Mesendoderm (in vitro differentiated cells): ENCODE data around the gene CD1E.
"Not testable (repeated sequence)": the region's sequence is repeated elsewhere in the genome, so short reads cannot be mapped to it uniquely, and the experiment has no call there.

Experiments
- DNase-seq: peaks from one replicate; pipeline ENCODE4 v3.0.0; 2013
- H2AK5ac ChIP-seq: 2 replicates; pipeline ENCODE4 v1.6.1; 2013; ENCODE audit warnings: low read length, inconsistent platforms
- H2BK120ac ChIP-seq: 2 replicates; pipeline ENCODE4 v1.6.1; 2013; ENCODE audit warnings: low read depth, mild to moderate bottlenecking, low read length, moderate library complexity, mixed read lengths
- H2BK15ac ChIP-seq: replicated peaks from 2 replicates; pipeline ENCODE4 v1.6.1; 2013; ENCODE audit warnings: low read depth, mild to moderate bottlenecking, moderate library complexity
- H2BK5ac ChIP-seq: 2 replicates; pipeline ENCODE4 v1.6.1; 2013; ENCODE audit warnings: low read length, inconsistent platforms
- H3K18ac ChIP-seq: 2 replicates; pipeline ENCODE4 v1.6.1; 2013; ENCODE audit warnings: mild to moderate bottlenecking, low read length, mixed read lengths
- H3K23ac ChIP-seq: one replicate; pipeline ENCODE4 v1.6.1; 2013; ENCODE audit warnings: low read length
- H3K27ac ChIP-seq: 2 replicates; pipeline ENCODE4 v1.5.1; 2013; ENCODE audit warnings: low read depth, mild to moderate bottlenecking, inconsistent platforms, low read length, moderate library complexity
- H3K27me3 ChIP-seq: 2 replicates; pipeline ENCODE4 v1.6.1; 2013; ENCODE audit warnings: low read length, control low read depth, mild to moderate bottlenecking, inconsistent platforms; ENCODE audit not compliant: insufficient read depth, poor library complexity
- H3K36me3 ChIP-seq: 2 replicates; pipeline ENCODE4 v1.6.1; 2013; ENCODE audit warnings: low read length, inconsistent platforms; ENCODE audit not compliant: control insufficient read depth, insufficient read depth
- H3K4ac ChIP-seq: one replicate; pipeline ENCODE4 v1.6.1; 2013; ENCODE audit warnings: low read depth, mild to moderate bottlenecking, low read length, moderate library complexity
- H3K4me1 ChIP-seq: 2 replicates; pipeline ENCODE4 v1.6.1; 2013; ENCODE audit warnings: low read depth, low read length, inconsistent platforms; ENCODE audit not compliant: control insufficient read depth
- H3K4me2 ChIP-seq: 2 replicates; pipeline ENCODE4 v1.6.1; 2013; ENCODE audit warnings: low read length
- H3K4me3 ChIP-seq: 2 replicates; pipeline ENCODE4 v1.5.1; 2013; ENCODE audit warnings: mild to moderate bottlenecking, low read length
- H3K56ac ChIP-seq: one replicate; pipeline ENCODE4 v1.6.1; 2013; ENCODE audit warnings: low read length
- H3K79me1 ChIP-seq: 2 replicates; pipeline ENCODE4 v1.6.1; 2013; ENCODE audit warnings: low read length, inconsistent platforms
- H3K79me2 ChIP-seq: 2 replicates; pipeline ENCODE4 v1.6.1; 2013; ENCODE audit warnings: mild to moderate bottlenecking, low read length; ENCODE audit not compliant: control insufficient read depth, insufficient read depth
- H3K9ac ChIP-seq: 2 replicates; pipeline ENCODE4 v1.6.1; 2013; ENCODE audit warnings: low read length, inconsistent platforms
- H4K5ac ChIP-seq: one replicate; pipeline ENCODE4 v1.6.1; 2013; ENCODE audit warnings: low read length
- H4K8ac ChIP-seq: one replicate; pipeline ENCODE4 v1.6.1; 2013; ENCODE audit warnings: low read depth, mild to moderate bottlenecking, control low read depth, low read length, moderate library complexity
- WGBS: extraction: QIAGEN DNeasy Blood & Tissue Kit; methylation state at CpG from one replicate; pipeline ENCODE4 v1.1.7; 2013; ENCODE audit warnings: low lambda C conversion rate, missing lambda C conversion rate; ENCODE audit not compliant: insufficient coverage; ENCODE audit errors: extremely low coverage; 5-methylcytosine and 5-hydroxymethylcytosine counted together

Gene CD1E

DNA sequence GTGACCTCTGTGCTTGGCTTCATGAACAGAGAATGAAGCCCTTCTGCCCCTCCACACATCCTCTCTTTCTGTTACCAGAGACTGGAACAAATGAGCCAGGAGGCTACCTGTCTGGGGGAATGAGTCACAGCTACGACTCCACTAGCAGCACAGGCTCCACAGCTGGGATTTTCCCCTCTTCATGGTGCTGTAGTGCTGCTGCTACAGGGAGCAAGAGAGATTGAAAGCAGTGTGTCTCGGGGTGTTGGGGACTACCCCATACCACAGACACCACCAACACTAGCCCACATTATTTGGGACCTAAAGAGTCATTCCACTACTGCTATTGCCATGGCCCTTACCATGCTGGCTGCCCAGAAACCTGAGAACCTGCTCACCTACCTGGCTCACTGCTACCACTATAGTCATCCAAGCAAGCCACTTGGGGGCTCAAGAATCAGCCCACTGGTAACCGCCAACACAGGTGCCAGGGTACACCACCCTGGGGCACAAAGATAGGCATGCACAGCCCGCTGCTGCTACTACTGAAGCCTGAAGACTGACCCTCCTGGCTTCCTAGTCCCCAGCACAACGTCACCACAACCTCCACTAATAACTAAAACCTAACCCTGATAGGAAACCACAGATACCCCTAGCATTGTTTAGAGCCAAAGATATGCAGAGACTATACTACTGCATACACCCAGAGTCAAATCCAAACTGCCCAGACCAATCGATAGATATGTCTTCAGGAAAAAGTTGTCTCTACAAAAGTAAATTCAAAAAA, 17.7 kb downstream of the CD1E start:
- Histone ChIP-seq H3K4me2 (no peak overlapping the region), H3K9ac (no peak overlapping the region), H3K56ac (no peak overlapping the region), H4K5ac (no peak overlapping the region), H3K79me1 (no peaks in the 10 kb centered on the region), H3K18ac (no peak overlapping the region), H4K8ac (no peak overlapping the region), H3K27me3 (no peaks in the 10 kb centered on the region), H3K4me3 (no peak overlapping the region), H2BK5ac (no peak overlapping the region), H3K79me2 (no peaks in the 10 kb centered on the region), H2AK5ac (no peak overlapping the region), H3K36me3 (no peaks in the 10 kb centered on the region), H2BK15ac (no peak overlapping the region), H3K27ac (no peak overlapping the region), H2BK120ac (no peak overlapping the region), H3K4ac (no peak overlapping the region), H3K23ac (no peak overlapping the region), H3K4me1 (no peaks in the 10 kb centered on the region)
- WGBS = no CpG with 5 or more reads among the region's 6 CpGs
- DNase-seq = no peak

DNA sequence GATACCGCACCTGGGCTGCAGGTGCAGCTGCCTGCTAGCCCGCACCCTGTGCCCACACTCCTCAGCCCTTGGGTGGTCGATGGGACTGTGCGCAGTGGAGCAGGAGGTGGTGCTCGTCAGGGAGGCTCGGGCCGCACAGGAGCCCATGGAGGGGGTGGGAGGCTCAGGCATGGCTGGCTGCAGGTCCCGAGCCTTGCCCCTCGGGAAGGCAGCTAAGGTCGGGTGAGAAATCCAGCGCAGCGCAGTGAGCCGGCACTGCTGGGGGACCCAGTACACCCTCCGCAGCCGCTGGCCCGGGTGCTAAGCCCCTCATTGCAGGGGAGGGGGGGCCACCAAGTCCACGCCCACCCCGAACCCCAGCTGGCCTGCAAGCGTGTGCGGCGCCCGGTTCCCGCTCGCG, 20.4 kb downstream of the CD1E start:
- DNase-seq, H3K27ac ChIP-seq, H2BK5ac ChIP-seq, H3K23ac ChIP-seq, H3K27me3 ChIP-seq, H4K5ac ChIP-seq, H3K4ac ChIP-seq, H4K8ac ChIP-seq, H3K36me3 ChIP-seq, H2AK5ac ChIP-seq, H3K18ac ChIP-seq, H3K4me3 ChIP-seq, H3K79me1 ChIP-seq, H3K56ac ChIP-seq, H3K79me2 ChIP-seq, H3K4me2 ChIP-seq, H3K9ac ChIP-seq, H3K4me1 ChIP-seq, H2BK120ac ChIP-seq, H2BK15ac ChIP-seq: not testable (repeated sequence)
- no CpG with 5 or more reads among the region's 25 CpGs for WGBS

DNA sequence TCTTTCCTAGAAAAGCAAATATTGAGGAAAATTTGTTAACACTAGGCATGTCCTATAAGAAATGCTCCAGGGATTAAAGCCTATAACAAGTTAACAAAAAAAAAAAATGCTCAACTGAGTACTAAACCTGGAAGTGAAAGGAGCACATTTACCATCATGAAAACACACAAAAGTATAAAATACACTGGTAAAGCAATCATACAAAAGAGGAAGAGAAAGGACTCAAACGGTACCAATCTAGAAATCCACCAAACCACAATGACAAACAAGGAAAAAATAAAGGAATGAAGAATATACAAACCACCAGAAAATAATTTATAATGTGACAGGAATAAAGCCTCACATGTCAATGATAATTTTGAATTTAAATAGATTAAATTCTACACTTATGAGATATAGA, 21.2 kb downstream of the CD1E start:
- H2BK120ac ChIP-seq = no peak overlapping the region
- H3K56ac ChIP-seq = no peak overlapping the region
- no peak overlapping the region for H2AK5ac ChIP-seq
- no peaks in the 10 kb centered on the region for H3K79me1 ChIP-seq
- no peak overlapping the region for H2BK5ac ChIP-seq
- no CpG with 5 or more reads among the region's 1 CpG for WGBS
- H3K36me3 ChIP-seq = no peaks in the 10 kb centered on the region
- no peak overlapping the region for H3K18ac ChIP-seq
- no peak for DNase-seq
- no peak overlapping the region for H3K27ac ChIP-seq
- no peaks in the 10 kb centered on the region for H3K79me2 ChIP-seq
- H4K8ac ChIP-seq = no peak overlapping the region
- no peak overlapping the region for H3K4ac ChIP-seq
- no peaks in the 10 kb centered on the region for H3K27me3 ChIP-seq
- no peak overlapping the region for H4K5ac ChIP-seq
- no peak overlapping the region for H2BK15ac ChIP-seq
- no peak overlapping the region for H3K23ac ChIP-seq
- no peak overlapping the region for H3K9ac ChIP-seq
- H3K4me1 ChIP-seq = no peaks in the 10 kb centered on the region
- no peak overlapping the region for H3K4me3 ChIP-seq
- H3K4me2 ChIP-seq = no peak overlapping the region

DNA sequence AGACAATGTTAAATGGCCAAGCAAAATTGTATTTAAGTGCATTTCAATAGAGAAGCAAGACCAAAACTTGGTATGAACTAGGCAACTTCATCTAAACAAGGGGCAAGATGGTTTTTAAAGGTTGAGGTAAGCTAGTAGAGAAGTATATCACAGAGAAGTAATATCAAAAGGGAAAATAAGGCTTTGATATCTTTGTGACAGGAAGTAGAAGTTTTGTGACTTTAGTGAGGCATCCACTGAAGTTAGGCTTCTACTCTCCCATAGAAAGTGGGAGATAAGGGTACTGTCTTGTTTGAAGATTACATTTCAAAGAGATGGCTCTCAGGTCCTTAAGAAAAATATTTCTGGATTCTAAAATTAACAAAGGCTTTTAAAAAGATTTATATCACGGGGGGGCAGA, 36.6 kb downstream of the CD1E start:
- no CpG with 5 or more reads among the region's 1 CpG for WGBS
- Histone ChIP-seq H3K4me3 (no peak overlapping the region), H3K18ac (no peak overlapping the region), H2BK120ac (no peak overlapping the region), H3K4me1 (no peaks in the 10 kb centered on the region), H3K56ac (no peak overlapping the region), H4K5ac (no peak overlapping the region), H3K27ac (no peak overlapping the region), H4K8ac (no peak overlapping the region), H2BK15ac (no peak overlapping the region), H3K27me3 (no peaks in the 10 kb centered on the region), H3K9ac (no peak overlapping the region), H3K79me1 (no peaks in the 10 kb centered on the region), H3K23ac (no peak overlapping the region), H3K4ac (no peak overlapping the region), H3K79me2 (no peaks in the 10 kb centered on the region), H3K4me2 (no peak overlapping the region), H2BK5ac (no peak overlapping the region), H2AK5ac (no peak overlapping the region), H3K36me3 (no peaks in the 10 kb centered on the region)
- DNase-seq = no peak

DNA sequence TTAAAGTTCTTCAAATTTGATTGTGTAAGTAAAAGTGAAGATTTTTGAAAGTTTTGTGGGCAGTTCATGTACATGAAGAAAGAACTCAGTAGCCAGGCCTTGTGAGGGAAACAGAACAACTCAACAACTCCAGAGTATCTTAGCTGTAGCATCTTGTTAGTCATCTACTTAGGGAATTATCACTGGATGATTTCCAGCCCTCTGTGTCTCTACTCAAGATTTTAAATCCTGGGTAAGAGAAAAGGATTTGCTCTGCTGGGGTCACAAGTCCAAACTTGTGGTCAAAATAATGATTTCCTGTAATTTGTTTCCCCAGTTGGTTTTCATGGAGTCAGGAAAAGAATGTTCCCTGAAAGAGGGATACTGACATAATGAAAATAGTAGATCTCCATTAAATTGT, 37.4 kb downstream of the CD1E start:
- Histone ChIP-seq H3K79me1 (no peaks in the 10 kb centered on the region), H3K18ac (no peak overlapping the region), H2BK5ac (no peak overlapping the region), H4K8ac (no peak overlapping the region), H3K27me3 (no peaks in the 10 kb centered on the region), H3K27ac (no peak overlapping the region), H3K36me3 (no peaks in the 10 kb centered on the region), H2BK15ac (no peak overlapping the region), H3K4me2 (no peak overlapping the region), H3K56ac (no peak overlapping the region), H3K23ac (no peak overlapping the region), H4K5ac (no peak overlapping the region), H2AK5ac (no peak overlapping the region), H3K79me2 (no peaks in the 10 kb centered on the region), H3K9ac (no peak overlapping the region), H3K4me1 (no peaks in the 10 kb centered on the region), H2BK120ac (no peak overlapping the region), H3K4ac (no peak overlapping the region), H3K4me3 (no peak overlapping the region)
- DNase-seq = no peak

DNA sequence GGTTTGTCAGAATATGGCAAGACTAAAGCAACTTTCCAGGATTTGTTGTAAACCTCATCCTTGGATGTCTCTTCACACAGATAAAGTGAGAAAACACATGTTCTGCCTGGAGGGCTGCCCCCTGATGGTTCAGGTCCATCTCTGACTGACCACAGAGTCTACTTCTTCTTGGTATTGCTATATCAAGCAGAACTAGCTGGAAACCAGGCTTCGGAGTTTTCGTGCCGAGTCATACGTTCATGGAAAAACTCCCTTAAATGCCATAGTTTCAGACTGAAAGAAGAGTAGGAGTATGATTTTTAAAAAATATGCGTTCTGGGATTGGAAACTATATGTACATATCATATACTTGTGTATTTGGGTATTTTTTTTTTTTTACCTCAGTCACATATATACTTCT, 39.8 kb downstream of the CD1E start:
- Histone ChIP-seq H3K9ac (no peak overlapping the region), H3K79me2 (no peaks in the 10 kb centered on the region), H3K23ac (no peak overlapping the region), H4K5ac (no peak overlapping the region), H2BK5ac (no peak overlapping the region), H3K4me3 (no peak overlapping the region), H3K27ac (no peak overlapping the region), H3K18ac (no peak overlapping the region), H2BK120ac (no peak overlapping the region), H3K36me3 (no peaks in the 10 kb centered on the region), H3K79me1 (no peaks in the 10 kb centered on the region), H2BK15ac (no peak overlapping the region), H3K4ac (no peak overlapping the region), H3K56ac (no peak overlapping the region), H3K4me1 (no peaks in the 10 kb centered on the region), H2AK5ac (no peak overlapping the region), H3K4me2 (no peak overlapping the region), H3K27me3 (no peaks in the 10 kb centered on the region), H4K8ac (no peak overlapping the region)
- no peak for DNase-seq
- WGBS = no CpG with 5 or more reads among the region's 5 CpGs
